Ascending aorta (tissue), 2 donors: ENCODE measurements around the gene STXBP5. TPM values are rescaled to one million over a fixed set of nuclear protein-coding genes. Genes with fewer than 3 reads are reported as not detected.

Experiments
- DNase-seq, 2 donors: peaks; one replicate each; pipeline ENCODE4 v3.0.0-alpha.2; 2019; ENCODE audit warnings: low spot score in 2 of 2
- H3K27ac ChIP-seq, 2 donors: fragments of 200-600 bp; sonication (generic); one replicate each; pipeline ENCODE4 v1.5.1; 2016 to 2017; ENCODE audit warnings: mild to moderate bottlenecking in 1 of 2
- H3K27me3 ChIP-seq: fragments of 200-600 bp; sonication (generic); one replicate; pipeline ENCODE4 v1.5.1; 2017
- H3K36me3 ChIP-seq, 2 donors: fragments of 200-600 bp; sonication (generic); one replicate each; pipeline ENCODE4 v1.5.1; 2016
- H3K4me1 ChIP-seq, 2 donors: fragments of 200-600 bp; sonication (generic); one replicate each; pipeline ENCODE4 v1.5.1; 2016 to 2017; ENCODE audit warnings: mild to moderate bottlenecking in 1 of 2
- H3K4me3 ChIP-seq, 2 donors: fragments of 200-600 bp; sonication (generic); one replicate each; pipeline ENCODE4 v1.5.1; 2016 to 2017; ENCODE audit warnings: mild to moderate bottlenecking in 1 of 2
- H3K9me3 ChIP-seq, 2 donors: fragments of 200-600 bp; sonication (generic); one replicate each; pipeline ENCODE4 v1.5.1; 2016
- intact Hi-C: fragments of 100-400 bp; cut with DNase I; formaldehyde crosslinking; loops from one replicate; pipeline ENCODE4 v1.15.1; 2023
- total RNA-seq: library from RNA; depleted of rRNA; stranded (reverse); fragments of >200 nt; gene quantifications from one replicate; pipeline ENCODE4 v1.1.0, GENCODE V29; 2016
- TF ChIP-seq, protein P1 (sequence below), 3 experiments: fragments of 200-600 bp in 2 of 3; fragments of 450-650 bp in 1 of 3; sonication (generic) in 2 of 3; IDR thresholded peaks; one replicate each; pipeline ENCODE4 v1.5.1; 2016 to 2019; ENCODE audit warnings: antibody characterized with exemption in 3 of 3, mild to moderate bottlenecking in 1 of 3, moderate library complexity in 1 of 3

STXBP5 gene
- total RNA-seq, 1 donor from 2014 or later, result 13.6 TPM

DNA sequence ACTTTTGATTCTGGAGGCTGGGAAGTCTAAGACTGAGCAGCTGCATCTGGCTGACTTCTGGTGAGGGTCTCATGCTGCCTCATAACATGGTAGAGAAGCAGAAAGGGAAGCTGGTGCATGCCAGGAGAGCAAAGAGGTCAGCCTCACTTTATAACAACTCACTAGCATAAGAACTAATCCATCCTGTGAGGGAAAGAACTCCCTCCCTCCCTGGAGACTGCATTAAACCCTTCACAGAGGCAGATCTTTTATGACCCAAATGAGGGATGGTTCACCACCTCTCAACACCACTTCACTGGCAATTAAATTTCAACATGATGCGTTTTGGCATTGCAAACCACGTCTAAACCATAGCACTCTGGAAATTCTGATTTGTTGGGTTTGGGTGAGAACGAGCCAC lies 33.9 kb downstream of the STXBP5 start:
- H3K4me1 ChIP-seq, result no peaks in the 10 kb centered on the region
- no peaks in the 10 kb centered on the region for H3K27me3 ChIP-seq
- peaks cover 4 to 31% of the 10 kb centered on the region in 2 donors for H3K36me3 ChIP-seq
- no peak overlapping the region for H3K27ac ChIP-seq
- TF ChIP-seq, protein P1, sequence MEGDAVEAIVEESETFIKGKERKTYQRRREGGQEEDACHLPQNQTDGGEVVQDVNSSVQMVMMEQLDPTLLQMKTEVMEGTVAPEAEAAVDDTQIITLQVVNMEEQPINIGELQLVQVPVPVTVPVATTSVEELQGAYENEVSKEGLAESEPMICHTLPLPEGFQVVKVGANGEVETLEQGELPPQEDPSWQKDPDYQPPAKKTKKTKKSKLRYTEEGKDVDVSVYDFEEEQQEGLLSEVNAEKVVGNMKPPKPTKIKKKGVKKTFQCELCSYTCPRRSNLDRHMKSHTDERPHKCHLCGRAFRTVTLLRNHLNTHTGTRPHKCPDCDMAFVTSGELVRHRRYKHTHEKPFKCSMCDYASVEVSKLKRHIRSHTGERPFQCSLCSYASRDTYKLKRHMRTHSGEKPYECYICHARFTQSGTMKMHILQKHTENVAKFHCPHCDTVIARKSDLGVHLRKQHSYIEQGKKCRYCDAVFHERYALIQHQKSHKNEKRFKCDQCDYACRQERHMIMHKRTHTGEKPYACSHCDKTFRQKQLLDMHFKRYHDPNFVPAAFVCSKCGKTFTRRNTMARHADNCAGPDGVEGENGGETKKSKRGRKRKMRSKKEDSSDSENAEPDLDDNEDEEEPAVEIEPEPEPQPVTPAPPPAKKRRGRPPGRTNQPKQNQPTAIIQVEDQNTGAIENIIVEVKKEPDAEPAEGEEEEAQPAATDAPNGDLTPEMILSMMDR (IDR thresholded peaks at IDR 0.05), result no peak
- no peak for DNase-seq
- H3K4me3 ChIP-seq, result no peak overlapping the region
- H3K9me3 ChIP-seq, result no peaks in the 10 kb centered on the region
- intact Hi-C loops, result no loop called here

DNA sequence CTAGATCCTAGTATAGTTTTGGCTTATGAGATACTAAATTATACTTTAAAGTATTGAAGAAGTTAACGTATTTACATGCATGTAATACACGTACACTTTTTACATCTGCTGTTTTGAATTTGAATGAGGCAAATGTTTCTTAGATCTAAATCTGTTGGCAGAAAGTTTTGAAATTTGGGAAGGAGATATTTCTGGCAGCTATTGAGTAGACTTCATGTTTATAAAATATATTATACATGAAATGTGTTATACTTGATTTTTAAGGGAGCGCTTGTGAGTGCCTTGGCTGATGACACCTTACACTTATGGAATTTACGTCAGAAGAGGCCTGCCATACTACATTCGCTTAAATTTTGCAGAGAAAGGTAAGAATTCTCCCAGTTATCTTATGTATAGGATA lies 34.7 kb downstream of the STXBP5 start:
- intact Hi-C loops, result no loop called here
- no peak overlapping the region for H3K27ac ChIP-seq
- DNase-seq, result no peak
- TF ChIP-seq, protein P1 (IDR thresholded peaks at IDR 0.05), result no peak
- no peaks in the 10 kb centered on the region for H3K9me3 ChIP-seq
- H3K36me3 ChIP-seq, result peaks cover 4 to 31% of the 10 kb centered on the region in 2 donors
- no peaks in the 10 kb centered on the region for H3K27me3 ChIP-seq
- no peak overlapping the region for H3K4me3 ChIP-seq
- no peaks in the 10 kb centered on the region for H3K4me1 ChIP-seq

DNA sequence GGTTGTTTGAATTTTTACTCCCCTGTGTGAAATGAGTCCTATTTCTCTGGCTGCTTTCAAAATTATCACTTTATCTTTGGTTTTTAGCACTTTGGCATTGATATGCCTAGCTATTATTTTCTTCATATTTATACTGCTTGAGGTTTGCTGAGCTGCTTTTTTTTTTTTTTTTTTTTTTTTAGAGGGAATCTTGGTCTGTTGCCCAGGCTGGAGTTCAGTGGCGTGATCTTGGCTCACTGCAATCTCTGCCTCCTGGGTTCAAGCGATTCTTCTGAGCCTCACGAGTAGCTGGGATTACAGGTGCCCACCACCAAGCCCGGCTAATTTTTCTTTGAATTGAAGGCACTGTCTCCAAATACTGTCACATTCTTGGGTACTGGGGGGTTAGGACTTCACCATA lies 40.6 kb downstream of the STXBP5 start:
- Histone ChIP-seq H3K36me3 (peaks cover 3 to 23% of the 10 kb centered on the region in 2 donors), H3K4me1 (no peaks in the 10 kb centered on the region), H3K27me3 (no peaks in the 10 kb centered on the region), H3K27ac (no peak overlapping the region), H3K9me3 (no peaks in the 10 kb centered on the region), H3K4me3 (no peak overlapping the region)
- intact Hi-C loops, result no loop called here
- DNase-seq, result no peak
- TF ChIP-seq, protein P1 (IDR thresholded peaks at IDR 0.05), result no peak

DNA sequence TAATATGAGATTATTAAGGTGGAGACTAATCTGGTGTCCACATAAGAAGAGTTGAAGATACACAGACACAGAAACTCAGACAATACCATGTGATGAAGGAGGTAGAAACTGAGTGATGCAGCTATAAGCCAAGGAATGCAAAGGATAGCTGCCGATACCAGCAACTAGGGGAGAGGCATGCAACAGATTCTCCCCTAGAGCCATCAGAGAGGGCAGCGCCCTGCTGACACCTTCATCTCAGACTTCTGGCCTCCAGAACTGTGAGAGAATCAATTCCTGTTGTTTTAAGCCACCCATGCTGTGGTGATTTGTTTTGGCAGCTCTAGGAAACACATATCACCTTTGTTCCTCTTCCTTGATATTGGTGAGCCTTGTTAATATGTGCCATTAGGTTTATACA lies 41.5 kb downstream of the STXBP5 start:
- Histone ChIP-seq H3K27me3 (no peaks in the 10 kb centered on the region), H3K4me3 (no peak overlapping the region), H3K36me3 (peaks cover 3 to 19% of the 10 kb centered on the region in 2 donors), H3K9me3 (no peaks in the 10 kb centered on the region), H3K27ac (no peak overlapping the region), H3K4me1 (no peaks in the 10 kb centered on the region)
- intact Hi-C loops, result no loop called here
- DNase-seq, result no peak
- TF ChIP-seq, protein P1 (IDR thresholded peaks at IDR 0.05), result no peak

DNA sequence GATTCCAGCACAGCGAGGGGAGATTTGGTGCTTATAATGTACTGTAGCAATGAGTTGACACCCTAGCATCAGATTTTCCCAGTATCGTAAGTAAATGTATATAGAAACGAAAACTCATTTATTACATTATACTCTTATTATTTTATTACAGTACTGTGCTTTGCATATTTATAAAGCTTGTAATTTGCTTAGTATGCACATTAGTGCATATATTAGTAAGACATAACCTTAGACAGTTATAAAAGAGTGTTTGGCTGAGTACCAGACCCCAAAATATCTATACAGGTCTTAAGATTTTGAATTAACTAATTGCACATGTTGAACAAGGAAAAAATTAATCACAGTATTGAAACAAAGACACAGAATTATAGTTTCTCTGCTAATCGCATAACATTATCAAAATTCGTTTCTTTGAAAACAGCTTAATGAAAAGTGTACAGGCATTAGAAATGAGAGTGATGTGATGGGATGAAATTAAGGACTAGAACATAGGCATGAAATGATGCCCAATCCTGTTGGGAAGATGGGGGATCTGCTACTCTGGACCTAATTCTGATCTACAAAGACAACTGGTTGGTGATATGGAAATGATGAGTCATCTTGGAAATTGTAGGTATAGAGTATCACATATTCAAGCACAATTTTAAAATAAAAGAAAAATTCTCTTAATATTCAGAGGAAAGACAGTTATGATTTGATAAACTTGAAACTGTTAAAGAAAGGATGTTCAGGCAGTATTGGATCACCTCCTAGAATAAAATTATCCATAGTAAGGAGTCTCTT lies 42.8 kb downstream of the STXBP5 start:
- intact Hi-C loops, result no loop called here
- DNase-seq, result no peak
- Histone ChIP-seq H3K4me3 (no peak overlapping the region), H3K27ac (no peak overlapping the region), H3K9me3 (no peaks in the 10 kb centered on the region), H3K36me3 (peaks cover 10 to 21% of the 10 kb centered on the region in 2 donors), H3K27me3 (no peaks in the 10 kb centered on the region), H3K4me1 (no peaks in the 10 kb centered on the region)
- TF ChIP-seq, protein P1 (IDR thresholded peaks at IDR 0.05), result no peak
